ENCODE results near the gene GATAD2B.

The GATAD2B gene

GRCh38 chr1:153942766-153943549 lies 20.2 kb upstream of the GATAD2B start:
- no peak overlapping the region for H3K4me3 ChIP-seq (ENCODE audit: low read depth, low read length)
- no peak for TF ChIP-seq CTCF (IDR thresholded peaks at IDR 0.05; ENCODE audit: low read depth, low read length)

DNA sequence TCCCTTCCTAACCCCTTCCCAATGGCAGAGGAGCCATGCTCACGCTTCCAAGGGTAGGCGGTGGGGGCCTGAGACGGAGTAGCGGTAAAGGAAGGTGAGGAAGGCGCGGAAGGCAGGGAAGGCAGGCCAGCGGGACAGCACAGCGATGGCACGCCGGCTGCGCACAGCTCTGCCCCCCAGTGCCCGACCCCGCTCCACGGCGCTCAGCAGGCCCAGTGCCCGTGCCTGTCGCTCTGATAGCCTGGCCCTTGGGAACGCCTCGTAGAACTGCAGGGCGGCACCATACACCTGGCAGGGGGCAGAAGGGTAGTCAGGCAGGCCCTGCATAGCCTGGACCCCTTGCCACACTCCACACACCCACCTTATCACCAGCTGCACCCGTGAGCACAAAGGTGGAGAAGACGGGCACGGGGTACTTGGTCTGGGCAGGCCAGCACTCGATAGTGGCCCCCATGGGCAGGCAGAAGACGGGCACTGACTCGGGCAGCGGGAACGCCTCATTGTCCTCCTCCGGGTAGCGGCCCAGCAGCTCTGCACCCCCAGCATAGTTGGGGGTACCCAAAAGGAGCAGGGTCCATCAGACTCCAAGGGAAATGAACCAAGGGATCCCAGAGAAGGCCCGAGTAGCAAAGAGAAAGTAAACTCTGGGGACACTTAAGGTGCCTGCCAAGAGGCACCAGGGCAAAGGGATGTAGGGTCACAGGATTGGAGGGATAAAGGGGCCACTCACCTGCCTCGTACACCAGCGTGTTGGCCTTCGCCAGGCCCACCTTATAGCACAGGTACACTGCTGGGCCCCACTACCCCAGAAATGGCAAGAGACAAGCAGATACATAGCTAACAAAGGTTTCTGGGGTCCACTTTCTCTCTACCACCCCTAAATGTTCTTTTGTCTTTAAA lies 19.3 kb upstream of the GATAD2B start:
- no peak overlapping the region for H3K4me3 ChIP-seq (ENCODE audit: low read depth, low read length)
- no peak for TF ChIP-seq CTCF (IDR thresholded peaks at IDR 0.05; ENCODE audit: low read depth, low read length)

GRCh38 chr1:153940756-153941155 lies 18.0 kb upstream of the GATAD2B start:
- no peak for TF ChIP-seq CTCF (IDR thresholded peaks at IDR 0.05; ENCODE audit: low read depth, low read length)
- no peak overlapping the region for H3K4me3 ChIP-seq (ENCODE audit: low read depth, low read length)

- no peak for TF ChIP-seq CTCF (IDR thresholded peaks at IDR 0.05; ENCODE audit: low read depth, low read length)
- no peak overlapping the region for H3K4me3 ChIP-seq (ENCODE audit: low read depth, low read length)
Observed at GRCh38 chr1:153939476-153939875, 16.7 kb upstream of the GATAD2B start.

DNA sequence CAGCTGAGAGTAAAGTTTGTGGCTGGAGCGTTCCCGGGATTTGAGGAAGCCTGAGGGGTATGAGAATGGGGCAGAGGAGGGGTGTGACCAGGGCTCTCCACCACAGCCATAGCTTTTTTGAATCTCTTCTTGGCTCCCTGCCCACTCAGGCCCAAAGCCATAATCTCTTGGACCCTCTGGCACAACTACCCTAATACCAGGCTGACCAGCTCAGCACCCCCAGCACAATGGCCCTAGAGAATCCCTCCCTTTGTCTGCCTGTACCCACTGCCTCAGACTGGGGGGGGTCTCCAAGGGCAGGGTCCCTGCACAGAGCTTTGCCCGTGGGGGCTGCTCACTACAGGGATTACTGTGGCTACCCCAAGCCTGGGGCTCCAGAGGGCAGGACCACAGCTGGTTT lies 16.2 kb upstream of the GATAD2B start:
- H3K4me3 ChIP-seq (ENCODE audit: low read depth, low read length): no peak overlapping the region
- no peak for TF ChIP-seq CTCF (IDR thresholded peaks at IDR 0.05; ENCODE audit: low read depth, low read length)

- TF ChIP-seq CTCF (IDR thresholded peaks at IDR 0.05; ENCODE audit: low read depth, low read length): no peak
- H3K4me3 ChIP-seq (ENCODE audit: low read depth, low read length): no peak overlapping the region
Observed at GRCh38 chr1:153937331-153937730, 14.6 kb upstream of the GATAD2B start.

Data from WI38 (cell line).